NCI-H1417 treated with DMSO at 0.1 percent for 48 hours (cell line): ENCODE data around the gene C10orf90.
"Not testable (repeated sequence)": the region's sequence is repeated elsewhere in the genome, so short reads cannot be mapped to it uniquely, and the experiment has no call there.

Experiments used
- DNase-seq: peaks from one replicate; lab custom pipeline; 2025; lab: John Stamatoyannopoulos, UW

C10orf90 gene

GRCh38 chr10:126585249-126586017, 85.1 kb downstream of the C10orf90 start:
- DNase-seq, result no peak

GRCh38 chr10:126584836-126585235, 85.7 kb downstream of the C10orf90 start:
- no peak for DNase-seq

- no peak for DNase-seq
Observed at GRCh38 chr10:126583552-126584200, 86.8 kb downstream of the C10orf90 start.

GRCh38 chr10:126581648-126582046, 88.8 kb downstream of the C10orf90 start:
- no peak for DNase-seq

GRCh38 chr10:126580873-126581647, 89.4 kb downstream of the C10orf90 start:
- DNase-seq, result no peak

GRCh38 chr10:126576336-126576735, 94.2 kb downstream of the C10orf90 start:
- DNase-seq, result no peak

- no peak for DNase-seq
Observed at GRCh38 chr10:126570621-126571602, 99.6 kb downstream of the C10orf90 start.

- DNase-seq, result no peak
Observed at GRCh38 chr10:126570245-126570570, 100.3 kb downstream of the C10orf90 start.

GRCh38 chr10:126569513-126570244, 100.8 kb downstream of the C10orf90 start:
- no peak for DNase-seq

- DNase-seq, result no peak
Observed at GRCh38 chr10:126568809-126569385, 101.6 kb downstream of the C10orf90 start.

GRCh38 chr10:126565871-126566270, 104.6 kb downstream of the C10orf90 start:
- no peak for DNase-seq

GRCh38 chr10:126565441-126565840, 105.1 kb downstream of the C10orf90 start:
- no peak for DNase-seq

GRCh38 chr10:126564326-126564888, 106.1 kb downstream of the C10orf90 start:
- DNase-seq, result no peak

- DNase-seq, result no peak
Observed at GRCh38 chr10:126563361-126563760, 107.1 kb downstream of the C10orf90 start.

- DNase-seq, result no peak
Observed at GRCh38 chr10:126561921-126562680, 108.4 kb downstream of the C10orf90 start.

GRCh38 chr10:126561294-126561920, 109.1 kb downstream of the C10orf90 start:
- no peak for DNase-seq

- no peak for DNase-seq
Observed at GRCh38 chr10:126558881-126559280, 111.6 kb downstream of the C10orf90 start.

- no peak for DNase-seq
Observed at GRCh38 chr10:126551202-126551601, 119.3 kb downstream of the C10orf90 start.

- not testable (repeated sequence) for DNase-seq
Observed at GRCh38 chr10:126550586-126550985, 119.9 kb downstream of the C10orf90 start.
